ENCODE measurements around the gene KIF26A. TPM values are rescaled to one million over a fixed set of nuclear protein-coding genes. Genes with fewer than 3 reads are reported as not detected.

Gene KIF26A
- total RNA-seq, 1 donor from 2014 or later = 5.9 TPM

DNA sequence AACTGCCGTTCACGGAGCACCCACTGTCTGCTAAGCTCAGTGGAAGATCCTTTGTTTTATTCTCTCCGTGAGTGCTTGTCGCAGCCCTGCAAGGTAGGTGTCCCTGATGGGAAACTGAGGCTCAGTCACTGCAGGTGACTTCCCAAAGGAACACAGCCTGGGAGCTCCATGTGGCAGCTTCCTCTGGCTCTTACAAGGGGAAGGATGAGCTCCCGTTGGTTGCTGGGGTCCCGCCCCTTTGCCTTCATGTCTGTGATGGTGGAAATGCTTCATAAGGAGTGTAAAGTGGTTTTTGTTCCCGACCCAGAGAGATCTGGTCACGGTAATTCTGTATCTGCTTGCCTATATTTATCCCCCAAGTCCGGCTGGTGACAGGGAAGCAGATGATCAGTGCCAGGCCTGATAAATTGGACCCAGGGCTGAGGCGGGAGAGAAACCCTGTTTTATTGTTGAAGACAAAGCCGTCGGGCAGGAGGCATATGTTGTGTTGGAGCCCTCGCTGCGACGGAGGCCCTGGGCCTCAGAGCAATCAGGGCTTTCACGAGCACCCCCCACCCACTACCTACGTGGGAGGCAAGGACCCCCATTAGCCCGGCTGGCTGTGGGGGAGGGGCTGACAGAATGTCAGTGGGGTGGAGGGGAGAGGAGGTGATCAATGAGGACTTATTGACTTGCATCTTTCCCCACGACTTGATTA, 91.9 kb downstream of the KIF26A start:
- TF ChIP-seq, protein P1, sequence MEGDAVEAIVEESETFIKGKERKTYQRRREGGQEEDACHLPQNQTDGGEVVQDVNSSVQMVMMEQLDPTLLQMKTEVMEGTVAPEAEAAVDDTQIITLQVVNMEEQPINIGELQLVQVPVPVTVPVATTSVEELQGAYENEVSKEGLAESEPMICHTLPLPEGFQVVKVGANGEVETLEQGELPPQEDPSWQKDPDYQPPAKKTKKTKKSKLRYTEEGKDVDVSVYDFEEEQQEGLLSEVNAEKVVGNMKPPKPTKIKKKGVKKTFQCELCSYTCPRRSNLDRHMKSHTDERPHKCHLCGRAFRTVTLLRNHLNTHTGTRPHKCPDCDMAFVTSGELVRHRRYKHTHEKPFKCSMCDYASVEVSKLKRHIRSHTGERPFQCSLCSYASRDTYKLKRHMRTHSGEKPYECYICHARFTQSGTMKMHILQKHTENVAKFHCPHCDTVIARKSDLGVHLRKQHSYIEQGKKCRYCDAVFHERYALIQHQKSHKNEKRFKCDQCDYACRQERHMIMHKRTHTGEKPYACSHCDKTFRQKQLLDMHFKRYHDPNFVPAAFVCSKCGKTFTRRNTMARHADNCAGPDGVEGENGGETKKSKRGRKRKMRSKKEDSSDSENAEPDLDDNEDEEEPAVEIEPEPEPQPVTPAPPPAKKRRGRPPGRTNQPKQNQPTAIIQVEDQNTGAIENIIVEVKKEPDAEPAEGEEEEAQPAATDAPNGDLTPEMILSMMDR (IDR thresholded peaks at IDR 0.05) = no peak
- Histone ChIP-seq H3K4me3 (no peak overlapping the region), H3K9me3 (peaks cover 7% of the 10 kb centered on the region), H3K36me3 (no peaks in the 10 kb centered on the region), H3K27ac (no peak overlapping the region), H3K4me1 (no peaks in the 10 kb centered on the region), H3K27me3 (no peaks in the 10 kb centered on the region)
- intact Hi-C loops (cut with DNase I) = no loop called here
- DNase-seq = no peak
- ATAC-seq = no peak

Small RNA genes lying within 50 kb of the gene (microRNA-seq; reads per million reads assigned to microRNA genes)
- not detected for gene MIR203A (ENCODE audit: borderline microRNAs expressed)
- gene MIR203B (ENCODE audit: borderline microRNAs expressed) = not detected

Other genes starting within 250 kb of the KIF26A start
- 6.2 TPM for gene TDRD9, start 210.1 kb upstream of the KIF26A start, total RNA-seq
- not detected for gene RD3L, start 196.1 kb upstream of the KIF26A start, total RNA-seq
- gene ASPG, start 52.9 kb upstream of the KIF26A start, total RNA-seq = 5.3 TPM